ENCODE measurements around the gene CTDSPL.

DNA sequence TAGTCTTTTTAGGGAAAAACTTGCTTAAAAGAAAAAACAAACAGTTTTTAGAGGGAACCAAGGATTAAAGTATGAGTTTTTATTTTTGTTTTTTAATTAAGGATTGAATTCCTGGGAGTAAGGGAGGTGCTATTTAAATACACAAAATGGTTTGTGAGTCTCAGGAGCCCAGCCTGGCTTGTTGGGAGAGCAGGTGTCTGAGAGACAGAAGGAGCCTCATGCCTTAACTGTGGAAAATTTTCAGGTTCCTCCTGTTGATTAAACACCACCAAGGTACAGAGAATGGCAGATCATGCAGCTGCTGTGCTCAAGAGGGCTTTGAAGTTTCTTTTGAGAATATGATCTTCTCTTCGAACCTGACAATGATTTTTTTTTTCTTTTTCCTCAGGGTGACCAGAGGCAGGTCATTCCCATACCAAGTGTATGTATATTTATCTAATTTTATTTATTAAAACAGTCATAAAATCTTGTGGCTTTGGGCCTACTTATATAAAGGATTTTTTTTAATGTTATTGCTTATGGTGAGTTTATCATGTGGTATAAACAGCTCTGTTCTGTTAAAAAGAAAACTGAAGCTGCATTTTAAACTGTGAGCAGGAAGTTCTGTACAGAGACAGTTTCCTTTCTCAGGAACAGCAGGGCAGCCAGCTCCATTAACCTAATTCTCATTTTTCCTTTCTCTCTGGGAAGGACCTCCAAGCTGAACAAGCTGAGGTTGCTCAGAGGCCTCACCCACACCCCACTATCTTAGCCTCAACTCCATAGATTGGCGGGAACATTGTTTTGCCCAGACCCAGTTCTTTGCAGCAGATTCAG lies 95.3 kb downstream of the CTDSPL start:
- TF ChIP-seq TAF1 (IDR thresholded peaks at IDR 0.05; ENCODE audit: low read depth, low read length) (no peak), RAD21 (IDR thresholded peaks at IDR 0.05 in 1 of 2, conservative IDR thresholded peaks at IDR 0.05 in 1 of 2; ENCODE audit: low read depth in 2 of 2, low read length in 2 of 2) (no peak), POLR2A (IDR thresholded peaks at IDR 0.05; ENCODE audit: control extremely low read depth in 1 of 2, low read depth in 2 of 2, low read length in 2 of 2) (no peak), EP300 (IDR thresholded peaks at IDR 0.05; ENCODE audit: borderline replicate concordance in 1 of 2, low read depth in 2 of 2, low read length in 2 of 2) (no peak), SIN3A (conservative IDR thresholded peaks at IDR 0.05 in 1 of 2, IDR thresholded peaks at IDR 0.05 in 1 of 2; ENCODE audit: low read depth in 1 of 2, low read length in 2 of 2) (no peak)
- TF ChIP-seq, protein P1, sequence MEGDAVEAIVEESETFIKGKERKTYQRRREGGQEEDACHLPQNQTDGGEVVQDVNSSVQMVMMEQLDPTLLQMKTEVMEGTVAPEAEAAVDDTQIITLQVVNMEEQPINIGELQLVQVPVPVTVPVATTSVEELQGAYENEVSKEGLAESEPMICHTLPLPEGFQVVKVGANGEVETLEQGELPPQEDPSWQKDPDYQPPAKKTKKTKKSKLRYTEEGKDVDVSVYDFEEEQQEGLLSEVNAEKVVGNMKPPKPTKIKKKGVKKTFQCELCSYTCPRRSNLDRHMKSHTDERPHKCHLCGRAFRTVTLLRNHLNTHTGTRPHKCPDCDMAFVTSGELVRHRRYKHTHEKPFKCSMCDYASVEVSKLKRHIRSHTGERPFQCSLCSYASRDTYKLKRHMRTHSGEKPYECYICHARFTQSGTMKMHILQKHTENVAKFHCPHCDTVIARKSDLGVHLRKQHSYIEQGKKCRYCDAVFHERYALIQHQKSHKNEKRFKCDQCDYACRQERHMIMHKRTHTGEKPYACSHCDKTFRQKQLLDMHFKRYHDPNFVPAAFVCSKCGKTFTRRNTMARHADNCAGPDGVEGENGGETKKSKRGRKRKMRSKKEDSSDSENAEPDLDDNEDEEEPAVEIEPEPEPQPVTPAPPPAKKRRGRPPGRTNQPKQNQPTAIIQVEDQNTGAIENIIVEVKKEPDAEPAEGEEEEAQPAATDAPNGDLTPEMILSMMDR (IDR thresholded peaks at IDR 0.05; ENCODE audit: control extremely low read depth in 1 of 3, insufficient read depth in 1 of 3, low read depth in 1 of 3, low read length in 3 of 3), result no peak
